ENCODE data around the gene ASAP2.

Gene ASAP2

GRCh38 chr2:9373476-9373875, 166.9 kb downstream of the ASAP2 start:
- DNase-seq, result no peak
- in situ Hi-C loops (cut with HindIII; ENCODE audit: low pct_ligation_motif_present, low pct_unique_long_range_greater_than_20kb, low sequenced_read_pairs), result no loop called here

- in situ Hi-C loops (cut with HindIII; ENCODE audit: low pct_ligation_motif_present, low pct_unique_long_range_greater_than_20kb, low sequenced_read_pairs), result no loop called here
- DNase-seq, result no peak
Measured at GRCh38 chr2:9374071-9374730, 167.6 kb downstream of the ASAP2 start.

- in situ Hi-C loops (cut with HindIII; ENCODE audit: low pct_ligation_motif_present, low pct_unique_long_range_greater_than_20kb, low sequenced_read_pairs), result no loop called here
- DNase-seq, result no peak
Measured at GRCh38 chr2:9375857-9376428, 169.3 kb downstream of the ASAP2 start.

DNA sequence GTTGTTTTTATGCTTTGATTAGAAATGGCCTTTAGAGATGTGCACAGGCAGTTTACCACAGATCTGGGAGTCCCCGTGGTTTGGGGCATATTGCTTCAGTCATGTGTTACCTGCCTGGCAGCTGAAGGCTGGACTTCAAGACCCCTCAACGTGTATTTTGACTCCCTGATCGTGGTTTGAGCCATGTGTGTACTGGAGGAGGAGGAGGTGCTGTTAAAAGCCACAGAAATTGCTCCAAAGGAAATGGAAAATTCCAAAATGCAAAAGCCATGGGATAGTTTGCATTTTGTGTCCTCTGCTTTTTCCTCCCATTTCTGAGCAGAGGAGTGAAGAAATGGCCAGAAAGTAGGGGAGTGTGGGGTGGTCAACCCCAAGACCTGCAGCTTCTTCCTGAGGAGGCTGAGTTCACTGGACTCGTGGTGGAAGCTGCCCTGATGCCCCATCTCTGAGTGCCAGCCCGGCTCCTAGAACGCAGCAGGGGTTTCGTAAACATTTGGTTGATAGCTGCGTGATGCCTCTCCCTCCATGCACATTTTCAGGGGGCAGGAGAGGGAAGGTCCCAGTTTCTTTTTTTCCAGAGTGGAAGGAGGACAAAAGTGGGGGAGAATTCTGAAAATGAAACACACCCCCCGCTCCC, 171.0 kb downstream of the ASAP2 start:
- no peak for DNase-seq
- in situ Hi-C loops (cut with HindIII; ENCODE audit: low pct_ligation_motif_present, low pct_unique_long_range_greater_than_20kb, low sequenced_read_pairs), result no loop called here

GRCh38 chr2:9378433-9379390, 172.1 kb downstream of the ASAP2 start:
- DNase-seq, result peak; percentile 79
- in situ Hi-C loops (cut with HindIII; ENCODE audit: low pct_ligation_motif_present, low pct_unique_long_range_greater_than_20kb, low sequenced_read_pairs), result no loop called here

DNA sequence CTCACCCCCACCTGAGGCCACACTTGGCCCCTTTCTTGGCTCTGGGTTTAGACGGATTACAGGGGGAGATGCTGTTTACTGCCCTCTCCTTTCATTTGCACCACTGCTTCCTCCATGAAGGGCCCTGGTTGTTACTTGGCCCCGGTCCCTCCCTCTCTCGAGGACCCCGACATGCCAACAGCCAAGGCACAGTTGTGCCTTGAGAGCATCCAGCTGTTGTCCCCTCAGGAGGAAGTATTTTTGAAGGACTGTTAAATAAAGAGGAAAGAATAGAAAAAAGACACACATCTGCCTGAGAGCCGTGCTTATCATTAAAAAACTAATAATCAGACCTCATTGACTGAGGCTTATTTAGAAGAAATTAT, 172.8 kb downstream of the ASAP2 start:
- in situ Hi-C loops (cut with HindIII; ENCODE audit: low pct_ligation_motif_present, low pct_unique_long_range_greater_than_20kb, low sequenced_read_pairs), result no loop called here
- DNase-seq, result no peak

DNA sequence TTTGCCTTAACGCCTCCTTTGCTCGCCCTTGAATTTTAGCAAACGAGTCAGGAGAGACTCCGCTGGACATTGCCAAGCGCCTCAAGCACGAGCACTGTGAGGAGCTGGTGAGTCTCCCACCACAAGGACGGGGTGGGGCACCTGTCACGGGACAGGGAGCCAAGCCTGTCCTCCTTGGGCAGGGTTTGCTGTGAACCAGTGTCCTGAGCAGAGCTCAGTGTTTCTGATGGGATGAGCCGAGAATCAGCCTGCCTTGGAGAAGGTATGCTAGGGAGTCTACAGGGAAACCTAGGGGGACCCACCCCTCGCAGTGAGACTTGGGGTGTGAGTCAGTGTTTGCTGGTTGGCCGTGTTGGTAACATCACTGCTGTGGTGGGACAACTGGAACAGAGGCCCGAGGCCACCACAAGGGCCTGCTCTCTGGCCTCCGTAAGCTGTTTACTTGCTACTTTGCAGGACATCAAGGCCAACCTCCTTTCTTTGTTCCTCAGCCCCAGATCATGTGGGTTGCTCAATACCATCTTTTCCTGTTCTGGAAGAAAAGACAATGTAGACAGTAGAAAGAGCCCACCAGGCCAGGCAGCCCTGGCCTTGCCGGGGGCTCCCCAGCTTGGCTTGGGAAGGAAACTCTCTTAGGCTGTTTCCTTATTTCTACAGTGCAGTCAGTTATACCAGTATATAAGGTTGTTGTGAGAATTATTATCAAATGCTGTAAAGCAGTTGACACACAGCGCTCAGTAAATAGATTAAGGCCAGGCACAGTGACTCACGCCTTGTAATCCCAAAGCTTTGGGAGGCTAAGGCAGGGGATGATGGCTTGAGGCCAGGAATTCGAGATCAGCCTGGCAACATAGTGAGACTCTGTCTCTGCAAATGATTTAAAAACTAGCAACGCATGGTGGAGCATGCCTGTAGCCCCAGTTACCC, 174.4 kb downstream of the ASAP2 start:
- in situ Hi-C loops (cut with HindIII; ENCODE audit: low pct_ligation_motif_present, low pct_unique_long_range_greater_than_20kb, low sequenced_read_pairs), result no loop called here
- peak; percentile 69 for DNase-seq

GRCh38 chr2:9382604-9383235, 176.1 kb downstream of the ASAP2 start:
- DNase-seq, result peak; percentile 79
- in situ Hi-C loops (cut with HindIII; ENCODE audit: low pct_ligation_motif_present, low pct_unique_long_range_greater_than_20kb, low sequenced_read_pairs), result no loop called here

GRCh38 chr2:9384521-9384920, 177.9 kb downstream of the ASAP2 start:
- no peak for DNase-seq
- in situ Hi-C loops (cut with HindIII; ENCODE audit: low pct_ligation_motif_present, low pct_unique_long_range_greater_than_20kb, low sequenced_read_pairs), result no loop called here

- DNase-seq, result peak; percentile 57
- in situ Hi-C loops (cut with HindIII; ENCODE audit: low pct_ligation_motif_present, low pct_unique_long_range_greater_than_20kb, low sequenced_read_pairs), result no loop called here
Measured at GRCh38 chr2:9385841-9386240, 179.2 kb downstream of the ASAP2 start.

DNA sequence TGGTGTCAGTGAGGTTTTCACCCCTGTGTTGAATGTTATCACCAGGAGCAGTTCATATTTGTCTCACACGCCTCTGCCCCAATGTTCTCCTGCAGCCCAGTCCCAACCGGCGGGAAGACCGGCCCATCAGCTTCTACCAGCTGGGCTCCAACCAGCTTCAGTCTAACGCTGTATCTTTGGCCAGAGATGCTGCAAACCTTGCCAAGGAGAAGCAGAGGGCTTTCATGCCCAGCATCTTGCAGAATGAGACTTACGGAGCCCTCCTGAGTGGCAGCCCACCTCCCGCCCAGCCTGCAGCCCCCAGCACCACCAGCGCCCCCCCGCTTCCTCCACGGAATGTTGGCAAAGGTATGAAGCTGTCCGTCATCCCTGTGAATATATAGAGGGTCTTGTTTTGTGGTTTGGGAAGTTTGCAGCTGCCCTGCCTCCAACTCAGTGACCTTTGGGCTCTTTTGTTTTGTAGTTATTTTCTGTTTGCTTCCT, 181.6 kb downstream of the ASAP2 start:
- in situ Hi-C loops (cut with HindIII; ENCODE audit: low pct_ligation_motif_present, low pct_unique_long_range_greater_than_20kb, low sequenced_read_pairs), result no loop called here
- no peak for DNase-seq

DNA sequence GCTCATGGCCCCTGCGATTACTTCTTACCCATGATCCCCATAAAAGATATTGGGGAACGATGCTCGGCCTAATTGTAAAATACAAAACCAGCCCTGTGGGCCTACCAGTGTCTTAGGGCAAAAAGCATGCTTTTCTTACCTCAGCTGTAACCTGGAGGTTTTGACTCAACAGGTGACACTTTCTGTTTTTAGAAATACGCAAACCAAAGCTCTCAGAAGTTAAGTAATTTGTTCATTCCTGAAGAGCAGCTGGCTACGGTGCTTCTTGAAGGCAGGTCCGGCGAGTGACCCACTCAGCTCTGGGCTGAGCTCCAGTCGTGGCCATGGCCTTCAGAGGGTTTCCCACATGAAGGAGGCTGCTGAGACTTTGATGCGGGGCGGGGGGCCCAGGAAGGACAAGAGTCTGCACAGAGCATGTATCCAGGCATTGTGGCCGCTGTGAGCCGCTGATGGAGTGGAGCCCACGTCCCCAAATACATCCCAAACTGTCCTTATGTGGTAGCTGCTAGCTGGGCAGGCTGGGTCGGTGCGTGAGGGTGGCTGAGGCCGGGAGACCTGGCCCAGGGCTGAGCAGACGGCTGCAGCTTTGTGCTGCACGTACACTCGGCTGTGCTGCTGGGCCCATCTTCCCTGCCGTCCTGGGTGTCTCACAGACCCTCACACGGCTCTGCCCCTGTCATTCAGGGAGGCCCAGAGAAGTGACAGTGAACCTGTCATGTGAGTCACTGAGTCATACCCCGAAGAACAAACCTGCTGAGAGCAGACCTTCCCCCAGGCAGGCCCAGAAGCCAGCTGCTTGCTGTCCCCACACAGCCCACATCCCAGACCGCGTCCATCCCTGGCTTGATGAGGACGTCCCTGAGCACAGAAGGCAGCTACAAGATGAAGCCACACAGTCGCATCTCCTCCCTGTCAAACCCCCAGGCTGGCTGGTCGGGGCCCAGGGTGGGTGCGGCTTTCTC, 182.6 kb downstream of the ASAP2 start:
- in situ Hi-C loops (cut with HindIII; ENCODE audit: low pct_ligation_motif_present, low pct_unique_long_range_greater_than_20kb, low sequenced_read_pairs), result no loop called here
- no peak for DNase-seq

DNA sequence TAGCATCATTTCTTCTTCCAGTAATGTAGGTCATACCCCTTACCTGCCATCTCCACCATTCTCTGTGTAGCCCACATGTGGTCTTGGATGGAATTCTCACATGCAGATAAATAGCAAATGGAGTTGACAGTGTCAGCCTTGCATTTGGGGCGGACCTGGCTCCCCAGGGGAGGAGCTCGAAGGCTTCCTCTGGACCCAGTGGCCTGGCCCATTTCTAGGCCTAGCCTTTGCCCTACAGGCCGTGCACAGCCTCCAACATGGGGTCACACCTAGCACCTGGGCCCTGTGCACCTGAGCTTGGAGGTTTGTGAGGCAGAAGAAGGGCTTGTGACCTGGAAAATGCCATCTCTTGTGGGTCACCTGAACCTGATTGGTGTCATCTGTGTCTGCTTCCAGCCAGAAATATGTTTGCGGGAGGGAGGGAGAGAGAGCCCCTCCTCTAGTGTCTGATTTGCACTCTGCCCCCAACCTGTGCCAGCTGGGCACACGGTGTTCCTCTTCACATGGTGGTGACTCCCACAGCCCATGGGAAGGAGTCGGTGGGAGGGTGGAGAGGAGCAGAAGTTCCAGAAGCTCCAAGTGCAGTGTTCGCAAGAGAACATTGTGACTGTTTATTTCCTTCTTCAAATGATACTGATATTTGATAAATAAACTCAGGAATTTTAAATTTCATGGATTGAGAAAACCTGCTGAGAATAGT, 183.7 kb downstream of the ASAP2 start:
- DNase-seq, result no peak
- in situ Hi-C loops (cut with HindIII; ENCODE audit: low pct_ligation_motif_present, low pct_unique_long_range_greater_than_20kb, low sequenced_read_pairs), result no loop called here

GRCh38 chr2:9390991-9391390, 184.4 kb downstream of the ASAP2 start:
- in situ Hi-C loops (cut with HindIII; ENCODE audit: low pct_ligation_motif_present, low pct_unique_long_range_greater_than_20kb, low sequenced_read_pairs), result no loop called here
- DNase-seq, result no peak

GRCh38 chr2:9391961-9392720, 185.5 kb downstream of the ASAP2 start:
- in situ Hi-C loops (cut with HindIII; ENCODE audit: low pct_ligation_motif_present, low pct_unique_long_range_greater_than_20kb, low sequenced_read_pairs), result no loop called here

More at GRCh38 chr2:9391961-9392720, 185.5 kb downstream of the ASAP2 start:
- no peak for DNase-seq
